Hepatocyte (in vitro differentiated cells): ENCODE measurements around the gene CENPP. TPM values are rescaled to one million over a fixed set of nuclear protein-coding genes. Genes with fewer than 3 reads are reported as not detected.

Source experiments
- DNase-seq: peaks from one replicate; pipeline ENCODE4 v3.0.0-alpha.2; 2016; ENCODE audit warnings: low spot score
- H2AFZ ChIP-seq: fragments of 200-600 bp; sonication (generic); 2 replicates; pipeline ENCODE4 v1.6.0; 2016; ENCODE audit warnings: antibody characterized with exemption, mild to moderate bottlenecking
- H3K27ac ChIP-seq: fragments of 200-600 bp; sonication (generic); 2 replicates; pipeline ENCODE4 v1.5.1; 2016; ENCODE audit warnings: mild to moderate bottlenecking
- H3K27me3 ChIP-seq: fragments of 200-600 bp; sonication (generic); 2 replicates; pipeline ENCODE4 v1.6.1; 2016
- H3K36me3 ChIP-seq: fragments of 200-600 bp; sonication (generic); replicated peaks from 2 replicates; pipeline ENCODE4 v1.5.1; 2016; ENCODE audit warnings: low read depth; ENCODE audit not compliant: insufficient read depth
- H3K4me1 ChIP-seq: fragments of 200-600 bp; sonication (generic); 2 replicates; pipeline ENCODE4 v1.5.1; 2016; ENCODE audit warnings: mild to moderate bottlenecking, moderate library complexity; ENCODE audit not compliant: insufficient read depth
- H3K4me2 ChIP-seq: fragments of 200-600 bp; sonication (generic); 2 replicates; pipeline ENCODE4 v1.6.0; 2016
- H3K4me3 ChIP-seq: fragments of 200-600 bp; sonication (generic); 2 replicates; pipeline ENCODE4 v1.5.1; 2016; ENCODE audit warnings: mild to moderate bottlenecking
- H3K79me2 ChIP-seq: fragments of 200-600 bp; sonication (generic); 2 replicates; pipeline ENCODE4 v1.6.0; 2017; ENCODE audit warnings: mild to moderate bottlenecking
- H3K9me2 ChIP-seq: fragments of 200-600 bp; sonication (generic); replicated peaks from 2 replicates; pipeline ENCODE4 v1.6.0; 2017; ENCODE audit warnings: mild to moderate bottlenecking; ENCODE audit not compliant: insufficient read depth
- H3K9me3 ChIP-seq: fragments of 200-600 bp; sonication (generic); 2 replicates; pipeline ENCODE4 v1.5.1; 2016; ENCODE audit warnings: low read depth, mild to moderate bottlenecking
- H4K20me1 ChIP-seq: fragments of 200-600 bp; sonication (generic); 2 replicates; pipeline ENCODE4 v1.6.0; 2016; ENCODE audit warnings: mild to moderate bottlenecking; ENCODE audit not compliant: insufficient read depth, poor library complexity, severe bottlenecking
- CTCF ChIP-seq: fragments of 200-600 bp; sonication (generic); IDR thresholded peaks from 2 replicates; pipeline ENCODE4 v1.5.1; 2016; ENCODE audit warnings: antibody characterized with exemption, mild to moderate bottlenecking; ENCODE audit not compliant: poor library complexity
- EZH2 ChIP-seq: fragments of 200-600 bp; sonication (generic); IDR thresholded peaks from 2 replicates; pipeline ENCODE4 v1.6.1; 2016; ENCODE audit warnings: antibody characterized with exemption, mild to moderate bottlenecking, borderline replicate concordance
- EZH2phosphoT487 ChIP-seq: fragments of 200-600 bp; sonication (generic); IDR thresholded peaks from one replicate; pipeline ENCODE4 v1.6.1; 2018; ENCODE audit warnings: antibody characterized with exemption, mild to moderate bottlenecking, low read depth, moderate library complexity; ENCODE audit not compliant: unreplicated experiment, severe bottlenecking
- WGBS: methylation state at CpG from one replicate; pipeline ENCODE4 v1.1.6; 2016; ENCODE audit warnings: low lambda C conversion rate; ENCODE audit errors: missing lambda C conversion rate; 5-methylcytosine and 5-hydroxymethylcytosine counted together
- polyA plus RNA-seq: library from polyadenylated mRNA; unstranded; fragments of >200 nt; fragmentation: Nextera tagmentation; extraction: Ambion mirVana; gene quantifications from 2 replicates; pipeline ENCODE4 v1.2.1, GENCODE V29; 2016
- total RNA-seq: library from RNA; depleted of rRNA; stranded (reverse); fragments of >200 nt; gene quantifications from 2 replicates; pipeline ENCODE4 v1.2.3, GENCODE V29; 2014

Gene CENPP
- total and polyA plus RNA-seq, 2 experiments from 2014 or later: 5.1 to 5.9 TPM

GRCh38 chr9:92385001-92385400 lies 59.2 kb downstream of the CENPP start:
- H4K20me1 ChIP-seq: no peaks in the 10 kb centered on the region
- TF ChIP-seq EZH2 (no peak), CTCF (no peak), EZH2phosphoT487 (no peak)
- DNase-seq: no peak

GRCh38 chr9:92385477-92385876 lies 59.7 kb downstream of the CENPP start:
- Histone ChIP-seq H3K79me2 (no peaks in the 10 kb centered on the region), H3K4me1 (no peaks in the 10 kb centered on the region), H3K27ac (no peak overlapping the region), H3K9me3 (no peaks in the 10 kb centered on the region), H3K9me2 (no peaks in the 10 kb centered on the region), H2AFZ (no peak overlapping the region), H3K4me2 (no peak overlapping the region), H3K36me3 (no peaks in the 10 kb centered on the region), H4K20me1 (no peaks in the 10 kb centered on the region), H3K4me3 (no peak overlapping the region), H3K27me3 (no peaks in the 10 kb centered on the region)
- 78% methylated on average over 6 of the region's 6 CpGs for WGBS
- TF ChIP-seq EZH2phosphoT487: no peak
- no peak for TF ChIP-seq EZH2
- DNase-seq: no peak

More at GRCh38 chr9:92385001-92385400, 59.2 kb downstream of the CENPP start:
- no peak overlapping the region for H3K27ac ChIP-seq
- no peak overlapping the region for H3K4me2 ChIP-seq
- no peak overlapping the region for H3K4me3 ChIP-seq
- no peak overlapping the region for H2AFZ ChIP-seq
- 81% methylated on average over 3 of the region's 3 CpGs for WGBS
- H3K9me2 ChIP-seq: no peaks in the 10 kb centered on the region
- H3K4me1 ChIP-seq: no peaks in the 10 kb centered on the region
- H3K36me3 ChIP-seq: no peaks in the 10 kb centered on the region
- H3K27me3 ChIP-seq: no peaks in the 10 kb centered on the region
- H3K79me2 ChIP-seq: no peaks in the 10 kb centered on the region
- no peaks in the 10 kb centered on the region for H3K9me3 ChIP-seq

GRCh38 chr9:92385953-92386352 lies 60.2 kb downstream of the CENPP start:
- 97% methylated on average over 4 of the region's 4 CpGs for WGBS
- Histone ChIP-seq H3K4me1 (no peaks in the 10 kb centered on the region), H4K20me1 (no peaks in the 10 kb centered on the region), H3K27me3 (no peaks in the 10 kb centered on the region), H3K9me3 (no peaks in the 10 kb centered on the region), H2AFZ (no peak overlapping the region), H3K79me2 (no peaks in the 10 kb centered on the region), H3K4me2 (no peak overlapping the region), H3K27ac (no peak overlapping the region), H3K4me3 (no peak overlapping the region), H3K9me2 (no peaks in the 10 kb centered on the region), H3K36me3 (no peaks in the 10 kb centered on the region)
- no peak for DNase-seq
- TF ChIP-seq EZH2phosphoT487 (no peak), CTCF (no peak), EZH2 (no peak)

GRCh38 chr9:92392690-92393089 lies 66.9 kb downstream of the CENPP start:
- Histone ChIP-seq H2AFZ (no peak overlapping the region), H3K79me2 (no peaks in the 10 kb centered on the region), H3K4me2 (no peak overlapping the region), H3K9me2 (no peaks in the 10 kb centered on the region), H3K27me3 (no peaks in the 10 kb centered on the region), H3K4me1 (no peaks in the 10 kb centered on the region), H3K9me3 (no peaks in the 10 kb centered on the region), H3K27ac (no peak overlapping the region), H4K20me1 (no peaks in the 10 kb centered on the region), H3K36me3 (no peaks in the 10 kb centered on the region), H3K4me3 (no peak overlapping the region)
- 59% methylated on average over 2 of the region's 2 CpGs for WGBS
- TF ChIP-seq EZH2: no peak
- TF ChIP-seq CTCF: no peak
- TF ChIP-seq EZH2phosphoT487: no peak
- no peak for DNase-seq
